Mesangial cell (primary cell): ENCODE results near the gene TRA2A. TPM values are rescaled to one million over a fixed set of nuclear protein-coding genes. Genes with fewer than 3 reads are reported as not detected.

Experiments
- total RNA-seq: library from RNA; depleted of rRNA; stranded (reverse); fragments of >200 nt; gene quantifications from 2 replicates; pipeline ENCODE4 v1.2.3, GENCODE V29; 2015

The TRA2A gene
- 9.9 and 19.6 TPM in 2 replicates for total RNA-seq

GRCh38 chr7:23531794-23532489 is at the start of gene TRA2A:
Gene TRA2A (minus strand): TSS chr7:23531981. CDS start chr7:23531824, 157 bp downstream.

GRCh38 chr7:23470330-23471105 is 61.3 kb downstream of the TRA2A start, which contains the start of gene IGF2BP3:
Gene IGF2BP3 (minus strand): TSS chr7:23470491. CDS start chr7:23470110, 381 bp downstream.

Other genes starting within 250 kb of the TRA2A start
- 75.8 and 82.4 TPM in 2 replicates for gene MALSU1, start 232.6 kb downstream of the TRA2A start, total RNA-seq
- gene IGF2BP3, start 61.5 kb downstream of the TRA2A start, total RNA-seq, result 27.7 and 39.0 TPM in 2 replicates
- gene CCDC126, start 65.4 kb upstream of the TRA2A start, total RNA-seq, result 5.7 and 11.4 TPM in 2 replicates
- 3.3 and 5.1 TPM in 2 replicates for gene FAM221A, start 148.2 kb upstream of the TRA2A start, total RNA-seq
- gene STK31, start 178.2 kb upstream of the TRA2A start, total RNA-seq, result not detected in 2 replicates